Activated B cell treated with CpG ODN at 0.5 μM for 24 hours (primary cell): Measurements from ENCODE around the gene BMERB1. TPM values are rescaled to one million over a fixed set of nuclear protein-coding genes. Genes with fewer than 3 reads are reported as not detected.
"Not testable (repeated sequence)": the region's sequence is repeated elsewhere in the genome, so short reads cannot be mapped to it uniquely, and the experiment has no call there.

Source experiments
- ATAC-seq: fragments of 200-7000 bp; cut with Tn5 transposase; one replicate; pipeline ENCODE4 v1.10.0; 2021; ENCODE audit warnings: low read depth, mild to moderate bottlenecking, moderate library complexity
- CTCF ChIA-PET: fragments of 350-600 bp; sonication (Branson Sonifier 250); formaldehyde crosslinking; loops from one replicate; lab custom pipeline; 2021; ENCODE audit warnings: antibody characterized with exemption; lab: Charles Lee
- POLR2A ChIA-PET: fragments of 350-600 bp; sonication (Branson Sonifier 250); formaldehyde crosslinking; loops from one replicate; lab custom pipeline; 2021; ENCODE audit warnings: antibody characterized with exemption; lab: Charles Lee
- DNase-seq: peaks from one replicate; pipeline ENCODE4 v3.0.0; 2022
- H3K27ac Mint-ChIP-seq: one replicate; pipeline ENCODE4 v1.8.0; 2020; ENCODE audit warnings: mixed read lengths
- H3K27me3 Mint-ChIP-seq: one replicate; pipeline ENCODE4 v1.8.0; 2021; ENCODE audit warnings: mixed read lengths
- H3K36me3 Mint-ChIP-seq: one replicate; pipeline ENCODE4 v1.8.0; 2021; ENCODE audit warnings: low read depth, mixed read lengths
- H3K4me1 Mint-ChIP-seq: one replicate; pipeline ENCODE4 v1.8.0; 2021; ENCODE audit warnings: mixed read lengths
- H3K4me3 Mint-ChIP-seq: one replicate; pipeline ENCODE4 v1.8.0; 2020; ENCODE audit warnings: mild to moderate bottlenecking, mixed read lengths
- H3K9me3 Mint-ChIP-seq: one replicate; pipeline ENCODE4 v1.8.0; 2020; ENCODE audit warnings: mixed read lengths
- CTCF ChIP-seq: fragments of 200-600 bp; IDR thresholded peaks from one replicate; pipeline ENCODE4 v1.8.0; 2022; ENCODE audit warnings: antibody characterized with exemption, mild to moderate bottlenecking
- intact Hi-C: fragments of 100-400 bp; cut with micrococcal nuclease; formaldehyde crosslinking; loops from one replicate; pipeline ENCODE4 v1.15.1; 2024
- total RNA-seq: library from RNA; stranded (reverse); gene quantifications from 2 replicates; pipeline ENCODE4 v1.2.3, GENCODE V29; 2022

The BMERB1 gene
- total RNA-seq, 1 donor from 2014 or later, result 7.1 TPM

- DNase-seq (no peak), ATAC-seq (no peak)
- intact Hi-C loops, result no loop called here
- Mint-ChIP-seq H3K27ac (no peak overlapping the region), H3K4me1 (no peaks in the 10 kb centered on the region), H3K4me3 (no peak overlapping the region), H3K27me3 (no peaks in the 10 kb centered on the region), H3K36me3 (peaks cover 98% of the 10 kb centered on the region), H3K9me3 (no peaks in the 10 kb centered on the region)
- ChIA-PET POLR2A (no interaction called here), CTCF (interaction anchor here (1.1 kb wide), 1 partner anchor 40 kb away, joined by 3 read pairs; no protein-coding TSS in a partner anchor)
- no peak for TF ChIP-seq CTCF
Measured at GRCh38 chr16:15602285-15603044, 168.1 kb downstream of the BMERB1 start.

- no peaks in the 10 kb centered on the region for H3K27me3 Mint-ChIP-seq
- intact Hi-C loops, result no loop called here
- TF ChIP-seq CTCF, result no peak
- peaks cover 98% of the 10 kb centered on the region for H3K36me3 Mint-ChIP-seq
- H3K4me1 Mint-ChIP-seq, result no peaks in the 10 kb centered on the region
- H3K27ac Mint-ChIP-seq, result peak overlapping the region; percentile 54
- DNase-seq (no peak), ATAC-seq (no peak)
- ChIA-PET POLR2A (interaction anchor here (1.7 kb wide), 1 partner anchor 14 kb away, joined by 3 read pairs; no protein-coding TSS in a partner anchor), CTCF (no interaction called here)
- H3K4me3 Mint-ChIP-seq, result no peak overlapping the region
- H3K9me3 Mint-ChIP-seq, result no peaks in the 10 kb centered on the region
Measured at GRCh38 chr16:15604460-15605440, 170.4 kb downstream of the BMERB1 start.

- POLR2A ChIA-PET, result interaction anchor here (1.7 kb wide), 1 partner anchor 15 kb away, joined by 3 read pairs; no protein-coding TSS in a partner anchor
- H3K27me3 Mint-ChIP-seq, result no peaks in the 10 kb centered on the region
- intact Hi-C loops, result no loop called here
- H3K27ac Mint-ChIP-seq, result peak overlapping the region; percentile 69
- H3K9me3 Mint-ChIP-seq, result no peaks in the 10 kb centered on the region
- DNase-seq (no peak), ATAC-seq (no peak)
- H3K4me1 Mint-ChIP-seq, result no peaks in the 10 kb centered on the region
- peaks cover 98% of the 10 kb centered on the region for H3K36me3 Mint-ChIP-seq
- TF ChIP-seq CTCF, result no peak
- no peak overlapping the region for H3K4me3 Mint-ChIP-seq
- CTCF ChIA-PET, result no interaction called here
Measured at GRCh38 chr16:15605839-15606517, 171.6 kb downstream of the BMERB1 start.

GRCh38 chr16:15606518-15607220 is 172.3 kb downstream of the BMERB1 start:
- ATAC-seq (no peak), DNase-seq (no peak)
- H3K27me3 Mint-ChIP-seq, result no peaks in the 10 kb centered on the region
- H3K27ac Mint-ChIP-seq, result peak overlapping the region; percentile 69
- TF ChIP-seq CTCF, result no peak
- no peaks in the 10 kb centered on the region for H3K9me3 Mint-ChIP-seq
- H3K4me3 Mint-ChIP-seq, result no peak overlapping the region
- ChIA-PET CTCF (no interaction called here), POLR2A (no interaction called here)
- peaks cover 97% of the 10 kb centered on the region for H3K36me3 Mint-ChIP-seq
- no peaks in the 10 kb centered on the region for H3K4me1 Mint-ChIP-seq
- intact Hi-C loops, result no loop called here

- POLR2A ChIA-PET, result interaction anchor here (0.8 kb wide), 1 partner anchor 17 kb away, joined by 4 read pairs; no protein-coding TSS in a partner anchor
- intact Hi-C loops, ATAC-seq, H3K27me3 Mint-ChIP-seq, H3K9me3 Mint-ChIP-seq, CTCF ChIA-PET, DNase-seq, H3K4me1 Mint-ChIP-seq, H3K4me3 Mint-ChIP-seq, H3K27ac Mint-ChIP-seq: not testable (repeated sequence)
- peaks cover 97% of the 10 kb centered on the region for H3K36me3 Mint-ChIP-seq
Measured at GRCh38 chr16:15607221-15607699, 172.9 kb downstream of the BMERB1 start.
